Fibroblast of skin of back (primary cell): ENCODE results near the gene ID2.
"Not testable (repeated sequence)": the region's sequence is repeated elsewhere in the genome, so short reads cannot be mapped to it uniquely, and the experiment has no call there.

ENCODE experiments used
- DNase-seq: peaks from one replicate; pipeline ENCODE4 v3.0.0-alpha.2; 2013

Gene ID2

GRCh38 chr2:8685697-8686358, 4.0 kb downstream of the ID2 start:
- DNase-seq = peak; percentile 48

GRCh38 chr2:8691859-8692437, 10.1 kb downstream of the ID2 start:
- no peak for DNase-seq

- DNase-seq = no peak
Measured at GRCh38 chr2:8692783-8693156, 10.9 kb downstream of the ID2 start.

- no peak for DNase-seq
Measured at GRCh38 chr2:8693157-8693821, 11.4 kb downstream of the ID2 start.

- peak; percentile 74 for DNase-seq
Measured at GRCh38 chr2:8694737-8695136, 12.9 kb downstream of the ID2 start.

- DNase-seq = no peak
Measured at GRCh38 chr2:8697190-8697589, 15.3 kb downstream of the ID2 start.

DNA sequence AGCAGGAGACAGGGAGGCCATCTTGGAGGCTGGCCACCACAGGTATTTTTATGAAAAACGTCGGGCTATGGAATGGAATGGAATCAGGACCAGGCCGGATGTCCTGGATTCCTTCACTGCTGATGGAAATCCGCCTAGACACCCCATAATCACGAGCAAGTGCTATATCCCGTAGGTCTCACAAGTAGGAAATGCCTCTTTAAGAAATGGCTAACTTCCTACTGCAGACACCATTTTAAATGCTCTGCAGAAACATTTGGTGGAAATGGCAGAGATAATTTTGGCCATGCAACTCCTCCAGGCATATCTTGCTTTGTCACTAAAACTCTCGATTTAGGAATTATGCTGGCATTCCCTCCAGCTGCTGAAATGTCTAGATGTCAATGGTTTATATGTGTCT, 18.0 kb downstream of the ID2 start:
- no peak for DNase-seq

DNA sequence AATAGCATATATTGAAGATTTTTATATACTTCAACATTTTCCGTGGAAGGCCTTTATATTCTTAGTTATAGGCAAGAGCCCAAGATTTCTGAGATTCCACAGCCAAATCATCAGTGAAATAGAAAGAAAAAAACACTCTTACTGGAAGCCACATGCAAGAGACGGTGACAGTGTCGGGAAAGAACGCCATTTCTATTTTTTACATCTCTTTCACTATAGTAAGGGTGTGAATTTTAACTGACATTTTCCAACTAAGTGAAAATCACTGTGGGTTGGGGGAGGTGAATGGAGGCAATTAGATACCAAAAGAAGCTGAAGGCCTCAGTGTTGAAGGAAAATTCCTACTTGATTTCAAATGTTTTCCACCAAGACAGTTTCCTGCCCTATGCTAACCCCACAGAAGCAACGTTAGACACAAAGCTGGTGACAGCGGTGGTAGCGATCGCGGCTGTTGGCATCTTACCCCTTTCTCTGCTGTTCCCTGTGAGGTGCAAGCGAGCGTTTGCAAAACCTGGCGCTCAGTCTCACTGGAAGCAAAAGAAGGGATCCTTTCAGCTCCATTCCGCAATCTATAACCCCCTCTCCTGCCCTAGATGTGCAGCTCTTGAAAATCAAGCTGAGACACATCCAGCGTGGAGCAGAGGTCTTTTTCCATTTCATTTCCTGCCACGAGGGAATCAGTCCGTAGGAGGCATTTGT, 20.0 kb downstream of the ID2 start:
- DNase-seq = no peak

DNA sequence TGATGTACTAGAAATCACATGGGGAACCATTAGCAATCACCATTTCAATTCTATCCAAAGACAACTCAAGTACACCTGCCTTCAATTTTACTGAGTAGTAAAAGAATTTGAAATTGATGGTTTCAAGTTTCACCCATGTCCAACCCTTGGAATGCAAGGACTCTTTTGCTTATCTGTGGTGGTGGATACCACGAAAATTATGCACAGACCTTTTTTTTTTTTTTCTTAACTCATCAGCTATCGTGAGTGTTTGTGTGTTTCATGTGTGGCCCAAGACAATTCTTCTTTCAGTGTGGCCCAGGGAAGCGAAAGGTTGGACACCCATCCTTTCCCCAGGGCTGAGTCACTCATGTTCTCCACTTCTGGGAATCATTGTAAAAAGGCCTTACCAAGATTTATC, 23.1 kb downstream of the ID2 start:
- no peak for DNase-seq

DNA sequence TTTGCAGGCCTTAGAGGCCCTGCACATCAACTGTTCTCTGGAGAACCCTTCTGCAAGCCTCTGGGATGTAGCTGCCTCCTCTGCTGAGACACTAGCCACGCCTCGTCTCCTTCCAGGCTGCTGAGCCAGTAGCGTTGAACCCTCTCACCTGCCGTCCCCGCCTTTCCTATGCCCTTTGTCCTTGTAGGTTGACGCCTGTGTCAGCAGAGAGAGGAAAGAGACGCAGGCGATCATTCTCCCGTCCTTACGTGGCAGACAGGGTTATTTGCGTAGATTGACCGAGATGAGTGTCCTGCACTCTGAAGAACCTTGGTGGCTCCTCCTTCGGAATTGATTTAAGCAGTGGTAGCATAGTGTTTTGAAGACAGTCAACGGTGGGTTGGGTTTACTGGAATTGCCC, 27.8 kb downstream of the ID2 start:
- no peak for DNase-seq

GRCh38 chr2:8710951-8711350, 29.1 kb downstream of the ID2 start:
- DNase-seq = no peak

- DNase-seq = no peak
Measured at GRCh38 chr2:8714283-8714682, 32.4 kb downstream of the ID2 start.

- no peak for DNase-seq
Measured at GRCh38 chr2:8714971-8715370, 33.1 kb downstream of the ID2 start.

DNA sequence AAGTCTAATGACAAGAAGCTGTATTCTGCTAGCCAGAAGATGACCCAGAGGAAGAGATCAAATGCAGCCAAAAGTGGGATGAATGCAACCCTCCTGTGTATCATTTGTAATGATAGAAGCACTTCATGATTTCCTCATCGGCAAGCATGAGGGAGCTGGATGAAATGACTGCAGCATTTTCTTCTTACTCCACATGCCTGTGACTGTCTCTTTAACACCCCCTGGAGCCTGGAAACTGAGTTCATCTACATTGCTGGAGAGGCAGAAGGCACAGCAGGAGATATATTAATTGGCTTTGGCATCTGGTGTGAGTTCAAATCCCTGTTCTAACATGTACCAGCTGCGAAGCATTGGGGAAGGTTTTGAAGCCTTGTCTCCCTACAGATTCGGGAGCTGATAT, 37.7 kb downstream of the ID2 start:
- DNase-seq = peak; percentile 39

- DNase-seq = no peak
Measured at GRCh38 chr2:8720741-8721140, 38.9 kb downstream of the ID2 start.

DNA sequence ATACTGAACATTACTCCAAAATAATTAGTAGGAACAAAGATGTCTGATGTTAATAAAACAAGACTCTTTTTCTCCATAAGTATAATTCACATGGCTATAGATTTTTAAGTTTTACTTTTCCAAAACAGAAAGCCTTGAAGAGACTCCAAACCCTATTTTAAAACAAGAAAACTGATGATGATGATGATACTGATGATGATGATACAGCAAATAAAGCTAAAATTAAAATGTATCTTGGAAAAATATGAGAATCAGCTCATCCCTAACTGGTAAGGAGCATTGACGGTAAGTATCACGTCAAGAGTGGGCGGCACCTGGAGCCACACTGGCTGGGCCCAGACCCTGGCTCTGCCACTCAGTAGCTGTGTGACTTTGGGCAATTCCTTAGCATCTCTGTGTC, 39.6 kb downstream of the ID2 start:
- DNase-seq = no peak

- DNase-seq = no peak
Measured at GRCh38 chr2:8722986-8723385, 41.1 kb downstream of the ID2 start.

DNA sequence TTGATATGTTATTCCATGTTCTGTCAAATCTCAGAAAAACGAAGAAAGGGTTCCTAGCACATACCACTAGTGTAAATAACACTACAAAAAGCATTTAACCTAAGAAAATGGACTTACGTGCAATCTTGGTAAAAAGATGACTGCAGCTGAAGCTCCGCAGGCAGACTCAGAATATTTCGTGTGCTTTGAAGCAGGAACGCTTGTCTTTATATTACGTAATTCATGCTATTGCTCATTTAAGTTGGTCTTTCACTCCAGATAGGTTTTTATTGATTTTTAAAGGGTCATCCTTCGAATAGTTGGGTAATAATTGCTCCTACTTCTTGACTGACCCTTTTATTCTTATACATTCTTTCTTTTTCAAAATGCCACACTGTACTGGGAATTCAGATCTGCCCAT, 44.0 kb downstream of the ID2 start:
- DNase-seq = no peak

GRCh38 chr2:8728305-8729015, 46.6 kb downstream of the ID2 start:
- DNase-seq = no peak

DNA sequence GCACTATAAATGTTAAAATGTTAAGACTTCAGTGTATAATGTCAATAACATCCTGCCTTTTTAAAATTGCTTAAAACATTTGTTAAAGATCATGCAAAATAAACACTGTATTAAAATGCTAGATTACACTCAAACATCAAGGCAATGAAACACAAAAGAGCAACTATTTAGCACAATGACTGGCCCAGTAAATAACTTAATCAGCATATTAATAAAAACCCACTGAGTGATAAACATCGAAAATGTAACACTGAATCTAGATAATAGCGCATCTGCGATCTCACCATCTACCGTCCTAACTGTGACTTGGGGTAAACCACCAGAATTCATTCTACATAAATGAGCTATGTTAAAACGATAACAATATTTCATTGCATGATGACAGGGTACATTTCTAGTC, 47.2 kb downstream of the ID2 start:
- not testable (repeated sequence) for DNase-seq

DNA sequence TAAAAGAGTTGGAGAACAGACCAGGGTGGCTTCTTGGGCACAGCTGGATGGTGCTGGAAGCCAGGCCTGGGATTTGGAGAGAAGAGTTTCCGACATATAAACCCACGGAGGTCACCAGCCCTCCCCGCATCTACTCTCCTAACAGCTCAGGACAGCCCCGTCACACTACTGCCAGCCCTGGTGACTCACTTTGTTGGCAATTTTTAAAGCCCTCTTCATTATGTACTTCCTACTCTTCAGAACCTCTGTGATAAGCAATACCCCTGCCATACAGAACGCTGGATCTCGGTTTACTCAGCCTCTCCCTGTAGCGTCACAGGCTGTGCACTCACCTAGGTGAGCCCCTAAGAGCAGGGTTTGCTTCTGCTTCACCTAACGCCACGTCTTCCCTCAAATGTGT, 48.1 kb downstream of the ID2 start:
- no peak for DNase-seq

- DNase-seq = no peak
Measured at GRCh38 chr2:8732601-8733000, 50.7 kb downstream of the ID2 start.
